ENCODE data around the gene ANKRD34A. TPM values are rescaled to one million over a fixed set of nuclear protein-coding genes. Genes with fewer than 3 reads are reported as not detected.

ANKRD34A gene
- total and polyA plus RNA-seq, 2 of the 8 experiments (the other 6 are each of a cell fraction or from before 2014, with no cell fraction given): 0.15 to 0.20 TPM

DNA sequence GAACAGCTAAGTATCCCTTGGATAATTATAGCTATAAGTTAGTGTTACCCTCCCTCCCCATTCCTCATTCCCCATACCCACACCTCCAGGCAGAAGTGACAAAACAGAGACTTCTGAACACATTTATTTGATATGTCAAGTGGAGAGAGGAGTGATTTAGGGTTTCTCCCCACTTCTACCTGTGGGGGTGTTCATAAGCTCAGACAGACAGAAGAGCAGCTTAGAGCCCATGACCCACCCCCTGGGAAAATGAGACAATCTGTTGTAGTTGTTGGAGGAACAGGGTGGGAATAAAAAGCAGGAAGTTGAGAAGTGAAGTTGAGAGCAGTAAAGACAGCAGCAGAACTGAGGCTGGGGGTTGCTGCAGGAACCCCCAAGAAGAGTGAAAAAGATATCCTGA, 5.0 kb downstream of the ANKRD34A start:
- Histone ChIP-seq H4K5ac (ENCODE audit: insufficient read length, low read depth, low read length) (no peak overlapping the region), H3K4me2 (ENCODE audit: insufficient read depth in 1 of 2, low read depth in 2 of 2, low read length in 2 of 2) (no peak overlapping the region; a peak in 1 of 4 replicates), H3K14ac (ENCODE audit: insufficient read length) (no peak overlapping the region), H2AFZ (ENCODE audit: low read length) (no peak overlapping the region), H3K79me1 (ENCODE audit: low read depth, low read length) (no peaks in the 10 kb centered on the region), H3K9ac (replicated peaks in 1 of 4; ENCODE audit: extremely low read depth in 1 of 4, low read depth in 3 of 4, low read length in 3 of 4) (no peak overlapping the region), H4K20me1 (replicated peaks in 1 of 2; ENCODE audit: control insufficient read depth in 1 of 2, insufficient read depth in 2 of 2, low read length in 2 of 2) (peaks cover 0 to 2% of the 10 kb centered on the region in 2 experiments), H4K8ac (ENCODE audit: extremely low read depth, insufficient read depth, low read length) (no peak overlapping the region), H3K4me3 (ENCODE audit: extremely low read depth in 1 of 4, insufficient read depth in 2 of 4, low read depth in 3 of 4, low read length in 4 of 4) (no peak overlapping the region), H3K27ac (ENCODE audit: low read depth, low read length) (no peak overlapping the region), H3K27me3 (replicated peaks in 1 of 4; ENCODE audit: control insufficient read depth in 3 of 4, extremely low read depth in 1 of 4, insufficient read depth in 3 of 4, low read length in 3 of 4) (peaks cover 25 to 82% (median 67%) of the 10 kb centered on the region in 4 experiments), H2BK12ac (ENCODE audit: low read depth, low read length) (no peak overlapping the region), H2BK15ac (ENCODE audit: low read length) (no peak overlapping the region), H2AK5ac (ENCODE audit: low read depth, low read length) (no peak overlapping the region), H3K9me3 (ENCODE audit: insufficient read depth in 2 of 2, low read depth in 1 of 2, low read length in 1 of 2) (no peaks in the 10 kb centered on the region), H3K4ac (replicated peaks; ENCODE audit: insufficient read length, low read depth, low read length) (no peak overlapping the region), H3K56ac (replicated peaks; ENCODE audit: insufficient read length, low read depth, low read length) (no peak overlapping the region), H3K4me1 (replicated peaks in 1 of 4; ENCODE audit: control insufficient read depth in 3 of 4, insufficient read depth in 4 of 4, low read length in 3 of 4) (peaks cover 0 to 20% (median 11%) of the 10 kb centered on the region in 4 experiments; a peak in 6 of 7 replicates), H3K23ac (ENCODE audit: insufficient read length) (no peak overlapping the region), H2BK20ac (ENCODE audit: low read length) (no peak overlapping the region), H3K23me2 (ENCODE audit: low read depth, low read length) (peaks cover 25% of the 10 kb centered on the region), H4K91ac (replicated peaks; ENCODE audit: insufficient read length, low read length) (no peak overlapping the region), H3K18ac (ENCODE audit: extremely low read depth, low read length) (no peak overlapping the region), H2BK5ac (ENCODE audit: low read depth, low read length) (no peak overlapping the region), H3K36me3 (ENCODE audit: control insufficient read depth in 2 of 4, insufficient read depth in 4 of 4, low read length in 3 of 4) (no peaks in the 10 kb centered on the region), H2BK120ac (replicated peaks; ENCODE audit: low read depth, low read length) (no peak overlapping the region), H3K79me2 (ENCODE audit: control insufficient read depth in 1 of 2, insufficient read depth in 2 of 2, low read length in 2 of 2) (no peaks in the 10 kb centered on the region)
- no peak for TF ChIP-seq RBBP5 (IDR thresholded peaks at IDR 0.05; ENCODE audit: borderline replicate concordance, low read depth, low read length)
- no peak for TF ChIP-seq FOSL1 (IDR thresholded peaks at IDR 0.05; ENCODE audit: insufficient read depth, low read depth, low read length)
- no peak for TF ChIP-seq SRF (IDR thresholded peaks at IDR 0.05; ENCODE audit: low read depth, low read length)
- TF ChIP-seq SIRT6 (IDR thresholded peaks at IDR 0.05; ENCODE audit: low read length): no peak
- TF ChIP-seq CEBPB (IDR thresholded peaks at IDR 0.05; ENCODE audit: low read depth, low read length): no peak
- TF ChIP-seq TAF7 (optimal IDR thresholded peaks at IDR 0.05; ENCODE audit: borderline replicate concordance, low read depth, low read length): no peak
- TF ChIP-seq, protein P1, sequence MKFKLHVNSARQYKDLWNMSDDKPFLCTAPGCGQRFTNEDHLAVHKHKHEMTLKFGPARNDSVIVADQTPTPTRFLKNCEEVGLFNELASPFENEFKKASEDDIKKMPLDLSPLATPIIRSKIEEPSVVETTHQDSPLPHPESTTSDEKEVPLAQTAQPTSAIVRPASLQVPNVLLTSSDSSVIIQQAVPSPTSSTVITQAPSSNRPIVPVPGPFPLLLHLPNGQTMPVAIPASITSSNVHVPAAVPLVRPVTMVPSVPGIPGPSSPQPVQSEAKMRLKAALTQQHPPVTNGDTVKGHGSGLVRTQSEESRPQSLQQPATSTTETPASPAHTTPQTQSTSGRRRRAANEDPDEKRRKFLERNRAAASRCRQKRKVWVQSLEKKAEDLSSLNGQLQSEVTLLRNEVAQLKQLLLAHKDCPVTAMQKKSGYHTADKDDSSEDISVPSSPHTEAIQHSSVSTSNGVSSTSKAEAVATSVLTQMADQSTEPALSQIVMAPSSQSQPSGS (IDR thresholded peaks at IDR 0.05; ENCODE audit: low read length): no peak
- DNase-seq (ENCODE audit: low read depth in 1 of 2, low spot score in 2 of 2) (no peak), FAIRE-seq (no peak)
- ChIA-PET POLR2A (ENCODE audit: partially characterized antibody) (interaction anchor here (5.3 kb wide), 1 partner anchor 32 kb away, joined by 31 read pairs; the partner anchor contains the start of gene RBM8A), CTCF (ENCODE audit: partially characterized antibody) (interaction anchor here (1.1 to 3.4 kb wide), 4 partner anchors 32 to 114 kb away, joined by 3 to 18 read pairs (median 13); partner anchors contain the start of genes ITGA10, NUDT17 and RBM8A)

Data from H1 (cell line).